GM20000 (cell line): ENCODE results near the gene KHDRBS2.

Source experiments
- DNase-seq: peaks from one replicate; pipeline ENCODE4 v3.0.0; 2012; ENCODE audit warnings: low spot score
- TF ChIP-seq, protein P1 (sequence below): IDR thresholded peaks from 2 replicates; pipeline ENCODE4 v1.5.1; 2012; ENCODE audit warnings: mild to moderate bottlenecking, control low read depth; ENCODE audit errors: extremely low read depth, missing control alignments

The KHDRBS2 gene

DNA sequence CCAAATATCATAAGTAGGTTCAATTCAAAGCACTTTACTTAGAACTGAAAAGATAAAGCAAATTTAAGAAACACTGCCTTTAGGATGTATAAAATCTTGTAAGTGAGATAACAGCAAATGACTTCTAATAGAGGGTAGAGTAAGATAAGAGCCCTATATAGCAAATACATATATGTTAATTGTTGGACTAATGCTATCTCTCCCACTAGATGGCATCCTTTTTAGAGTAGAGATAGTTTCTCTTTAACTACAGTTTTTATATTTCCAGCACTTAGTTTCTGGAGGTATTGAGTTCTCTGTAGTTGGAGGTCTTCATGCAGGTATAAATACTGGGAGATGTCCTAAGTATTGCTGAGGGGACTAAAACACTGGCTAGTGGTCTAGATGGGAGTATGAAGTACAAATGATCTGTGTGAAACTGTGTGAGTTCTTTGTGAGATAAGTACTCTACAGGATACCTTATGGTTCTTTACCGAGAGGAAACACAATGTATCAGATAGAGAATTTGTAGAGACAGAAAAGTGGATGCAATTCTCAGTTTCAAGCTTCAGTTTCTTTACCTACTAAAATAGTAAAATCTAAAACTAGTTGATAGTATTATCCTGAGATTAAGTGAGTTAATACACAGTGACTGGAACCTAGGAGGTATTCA lies 399.3 kb downstream of the KHDRBS2 start:
- no peak for DNase-seq
- TF ChIP-seq, protein P1, sequence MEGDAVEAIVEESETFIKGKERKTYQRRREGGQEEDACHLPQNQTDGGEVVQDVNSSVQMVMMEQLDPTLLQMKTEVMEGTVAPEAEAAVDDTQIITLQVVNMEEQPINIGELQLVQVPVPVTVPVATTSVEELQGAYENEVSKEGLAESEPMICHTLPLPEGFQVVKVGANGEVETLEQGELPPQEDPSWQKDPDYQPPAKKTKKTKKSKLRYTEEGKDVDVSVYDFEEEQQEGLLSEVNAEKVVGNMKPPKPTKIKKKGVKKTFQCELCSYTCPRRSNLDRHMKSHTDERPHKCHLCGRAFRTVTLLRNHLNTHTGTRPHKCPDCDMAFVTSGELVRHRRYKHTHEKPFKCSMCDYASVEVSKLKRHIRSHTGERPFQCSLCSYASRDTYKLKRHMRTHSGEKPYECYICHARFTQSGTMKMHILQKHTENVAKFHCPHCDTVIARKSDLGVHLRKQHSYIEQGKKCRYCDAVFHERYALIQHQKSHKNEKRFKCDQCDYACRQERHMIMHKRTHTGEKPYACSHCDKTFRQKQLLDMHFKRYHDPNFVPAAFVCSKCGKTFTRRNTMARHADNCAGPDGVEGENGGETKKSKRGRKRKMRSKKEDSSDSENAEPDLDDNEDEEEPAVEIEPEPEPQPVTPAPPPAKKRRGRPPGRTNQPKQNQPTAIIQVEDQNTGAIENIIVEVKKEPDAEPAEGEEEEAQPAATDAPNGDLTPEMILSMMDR = no peak

DNA sequence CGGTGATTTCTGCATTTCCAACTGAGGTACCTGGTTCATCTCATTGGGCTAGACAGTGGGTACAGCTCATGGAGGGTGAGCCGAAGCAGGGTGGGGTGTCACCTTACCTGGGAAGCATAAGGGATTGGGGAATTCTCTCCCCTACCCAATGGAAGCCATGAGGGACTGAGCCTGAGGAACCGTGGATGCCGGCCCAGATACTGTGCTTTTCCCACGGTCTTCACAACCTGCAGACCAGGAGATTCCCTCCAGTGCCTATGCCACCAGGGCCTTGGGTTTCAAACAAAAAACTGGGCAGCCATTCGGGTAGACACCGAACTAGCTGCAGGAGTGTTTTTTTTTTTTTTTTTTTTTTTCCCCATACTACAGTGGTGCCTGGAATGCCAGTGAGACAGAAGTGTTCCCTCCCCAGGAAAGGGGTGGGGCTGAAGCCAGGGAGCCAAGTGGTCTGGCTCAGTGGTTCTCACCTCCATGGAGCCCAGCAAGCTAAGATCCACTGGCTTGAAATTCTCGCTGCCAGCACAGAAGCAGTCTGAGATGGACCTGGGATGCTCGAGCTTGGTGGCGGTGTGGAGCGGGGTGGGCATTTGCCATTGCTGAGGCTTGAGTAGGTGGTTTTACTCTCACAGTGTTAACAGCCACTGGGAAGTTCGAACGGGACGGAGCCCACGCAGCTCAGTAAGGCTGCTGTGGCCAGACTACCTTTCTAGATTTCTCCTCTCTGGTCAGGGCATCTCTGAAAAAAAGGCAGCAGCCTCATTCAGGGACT lies 416.2 kb downstream of the KHDRBS2 start:
- DNase-seq = no peak
- TF ChIP-seq, protein P1 = no peak

DNA sequence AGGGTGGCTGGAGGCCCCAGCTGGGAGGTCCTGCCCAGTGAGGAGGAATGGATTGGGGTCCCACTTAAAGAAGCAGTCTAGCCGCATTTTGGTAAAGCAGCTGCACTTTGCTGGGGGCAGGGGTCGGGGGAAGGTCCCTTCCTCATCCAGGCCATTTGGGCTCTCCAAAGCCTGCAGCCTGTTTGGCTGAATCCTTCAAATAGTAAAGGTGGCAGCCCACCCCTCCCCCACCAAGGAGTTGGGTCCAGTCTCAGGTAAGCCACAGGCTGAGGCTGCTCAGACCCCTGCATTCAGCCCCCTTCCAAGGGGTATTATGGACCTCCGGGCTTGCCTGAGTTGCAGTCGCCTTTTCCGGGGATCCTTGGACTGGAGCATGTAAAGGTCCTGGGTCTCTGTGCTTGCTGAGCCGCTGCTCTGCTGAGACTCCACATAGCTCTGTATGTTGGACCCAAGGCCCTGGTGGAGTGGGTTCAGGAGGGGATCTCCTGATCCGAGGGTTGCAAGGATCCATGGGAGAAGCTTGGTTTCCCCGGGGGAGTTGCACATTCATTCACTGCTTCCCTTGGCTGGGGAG lies 417.4 kb downstream of the KHDRBS2 start:
- no peak for DNase-seq
- TF ChIP-seq, protein P1 = no peak

DNA sequence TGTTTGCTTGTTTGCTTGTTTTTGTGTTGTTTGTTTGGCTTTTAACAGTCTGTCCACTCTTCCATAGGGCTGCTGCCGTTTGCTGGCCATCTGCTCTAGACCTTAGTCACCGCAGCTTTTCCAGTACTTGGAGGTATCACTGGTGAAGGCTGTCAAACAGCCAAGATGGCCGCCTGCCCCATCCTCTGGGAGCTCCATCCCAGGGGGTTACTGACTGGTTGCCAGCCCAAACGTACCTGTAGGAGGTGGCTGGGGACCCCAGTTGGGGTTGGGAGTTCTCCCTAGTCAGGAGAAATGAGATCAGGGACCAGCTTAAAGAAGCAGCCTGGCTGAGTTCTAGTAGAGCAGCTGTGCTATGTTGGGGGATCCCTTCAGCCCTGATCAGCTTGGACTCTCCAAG lies 418.4 kb downstream of the KHDRBS2 start:
- no peak for DNase-seq
- TF ChIP-seq, protein P1 = no peak

DNA sequence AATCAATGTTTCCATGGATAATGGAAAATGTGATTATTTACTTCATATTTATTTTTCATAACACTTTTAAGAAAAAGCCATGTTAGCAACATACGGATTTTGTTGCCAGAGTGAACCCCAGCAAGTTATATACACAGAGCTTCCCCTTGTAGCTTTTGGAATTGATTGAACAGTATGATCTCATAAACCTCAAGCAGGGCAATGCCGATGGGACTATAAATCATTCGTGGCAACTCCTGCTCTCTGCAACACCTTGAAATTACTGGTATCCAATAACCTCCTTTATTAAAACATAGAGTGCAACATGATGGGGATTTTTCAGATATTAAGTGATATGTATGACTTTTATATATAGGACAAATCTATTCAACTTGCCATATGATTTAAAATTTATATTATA lies 428.5 kb downstream of the KHDRBS2 start:
- TF ChIP-seq, protein P1 = no peak
- no peak for DNase-seq

DNA sequence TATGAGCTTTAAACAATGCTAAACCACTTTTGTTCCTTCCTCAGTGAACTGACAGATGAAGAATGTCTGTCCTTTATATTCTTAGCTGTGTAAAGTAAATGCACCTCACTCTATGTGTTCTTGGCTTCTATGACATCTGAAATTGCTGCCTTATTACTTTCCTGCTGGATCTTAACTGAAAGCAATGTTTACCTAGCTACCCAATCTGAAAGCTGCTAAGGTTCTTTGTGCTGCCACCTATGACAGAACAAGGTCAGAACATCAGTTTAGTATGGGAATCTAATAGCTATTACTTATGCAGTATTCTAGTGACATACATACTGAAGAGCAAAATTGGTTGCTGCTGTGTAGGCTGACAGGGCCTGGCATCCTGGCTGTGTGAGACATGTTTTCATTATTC lies 444.1 kb downstream of the KHDRBS2 start:
- TF ChIP-seq, protein P1 = no peak
- DNase-seq = no peak

DNA sequence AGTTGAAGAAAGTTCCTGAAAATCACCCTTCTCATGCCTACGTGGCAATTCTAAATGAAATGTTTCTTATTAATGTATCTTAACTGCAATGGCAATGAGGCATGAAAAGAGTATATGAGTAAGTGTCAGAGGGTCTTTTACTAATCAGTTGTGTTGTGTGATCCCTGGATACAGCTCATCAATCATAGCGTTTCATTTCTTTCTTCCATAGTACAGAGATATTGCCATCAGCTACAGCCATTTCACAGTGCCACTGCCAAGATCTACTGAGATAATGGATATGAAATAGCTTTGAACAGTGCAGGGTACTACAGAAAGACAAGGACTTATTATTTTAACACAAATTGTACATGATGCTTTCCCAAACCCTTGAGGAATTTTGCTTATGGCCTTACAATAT lies 450.8 kb downstream of the KHDRBS2 start:
- TF ChIP-seq, protein P1 = no peak
- no peak for DNase-seq
